ENCODE data around the gene SSTR1.

DNA sequence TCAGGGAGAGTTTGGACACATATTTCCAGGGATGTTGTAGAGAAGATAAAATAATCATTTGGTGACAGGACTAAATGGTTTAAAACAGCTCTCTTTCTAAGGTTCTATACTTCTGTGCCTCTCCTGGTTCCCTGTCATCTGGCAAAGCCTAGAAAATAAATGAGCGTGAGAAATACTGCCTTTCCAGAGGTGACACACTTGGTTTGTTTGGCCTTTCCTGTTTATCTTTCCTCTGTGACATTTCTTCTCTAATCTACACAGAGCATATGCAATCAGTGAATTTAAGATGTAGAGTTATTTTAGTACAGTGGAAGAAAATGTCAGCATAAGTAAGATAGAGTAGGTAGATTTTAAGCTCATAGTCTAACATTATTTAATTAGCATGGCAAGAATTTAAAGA, 22.0 kb upstream of the SSTR1 start:
- TF ChIP-seq, protein P1, sequence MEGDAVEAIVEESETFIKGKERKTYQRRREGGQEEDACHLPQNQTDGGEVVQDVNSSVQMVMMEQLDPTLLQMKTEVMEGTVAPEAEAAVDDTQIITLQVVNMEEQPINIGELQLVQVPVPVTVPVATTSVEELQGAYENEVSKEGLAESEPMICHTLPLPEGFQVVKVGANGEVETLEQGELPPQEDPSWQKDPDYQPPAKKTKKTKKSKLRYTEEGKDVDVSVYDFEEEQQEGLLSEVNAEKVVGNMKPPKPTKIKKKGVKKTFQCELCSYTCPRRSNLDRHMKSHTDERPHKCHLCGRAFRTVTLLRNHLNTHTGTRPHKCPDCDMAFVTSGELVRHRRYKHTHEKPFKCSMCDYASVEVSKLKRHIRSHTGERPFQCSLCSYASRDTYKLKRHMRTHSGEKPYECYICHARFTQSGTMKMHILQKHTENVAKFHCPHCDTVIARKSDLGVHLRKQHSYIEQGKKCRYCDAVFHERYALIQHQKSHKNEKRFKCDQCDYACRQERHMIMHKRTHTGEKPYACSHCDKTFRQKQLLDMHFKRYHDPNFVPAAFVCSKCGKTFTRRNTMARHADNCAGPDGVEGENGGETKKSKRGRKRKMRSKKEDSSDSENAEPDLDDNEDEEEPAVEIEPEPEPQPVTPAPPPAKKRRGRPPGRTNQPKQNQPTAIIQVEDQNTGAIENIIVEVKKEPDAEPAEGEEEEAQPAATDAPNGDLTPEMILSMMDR (IDR thresholded peaks at IDR 0.05) = no peak
- TF ChIP-seq EP300 (IDR thresholded peaks at IDR 0.05) = no peak

Data from upper lobe of left lung (tissue), 4 donors.